CD4-positive, alpha-beta T cell (primary cell): ENCODE data around the gene NPPA. TPM values are rescaled to one million over a fixed set of nuclear protein-coding genes. Genes with fewer than 3 reads are reported as not detected.

Source experiments
- ATAC-seq: fragments of 200-7000 bp; cut with Tn5 transposase; one replicate; pipeline ENCODE4 v1.10.0; 2022; ENCODE audit warnings: mild to moderate bottlenecking; ENCODE audit not compliant: poor library complexity
- CTCF ChIA-PET: fragments of 350-600 bp; sonication (Branson Sonifier 250); formaldehyde crosslinking; loops from one replicate; lab custom pipeline; 2021; ENCODE audit warnings: antibody characterized with exemption, inconsistent platforms; lab: Charles Lee
- POLR2A ChIA-PET: fragments of 350-600 bp; sonication (Branson Sonifier 250); formaldehyde crosslinking; loops from one replicate; lab custom pipeline; 2021; ENCODE audit warnings: antibody characterized with exemption, inconsistent platforms; lab: Charles Lee
- DNase-seq, 14 experiments: peaks; one replicate each; pipeline ENCODE4 v3.0.0-alpha.2; 2013 to 2020; ENCODE audit warnings: mixed read lengths in 2 of 14
- H3K27ac ChIP-seq, 2 donors: one replicate each; pipeline versions ENCODE4 v1.5.1 to v1.7.0; 2013; ENCODE audit warnings: low read length in 2 of 2, low read depth in 1 of 2, mild to moderate bottlenecking in 1 of 2
- H3K27me3 ChIP-seq, 2 experiments: 1 replicate in 1 of 2; 2 replicates in 1 of 2; pipeline versions ENCODE4 v1.6.1 to v1.7.0; 2013; ENCODE audit warnings: low read length in 2 of 2, control low read depth in 1 of 2, mild to moderate bottlenecking in 1 of 2, moderate library complexity in 1 of 2; ENCODE audit not compliant: insufficient read depth in 2 of 2, control insufficient read depth in 1 of 2
- H3K36me3 ChIP-seq: one replicate; pipeline ENCODE4 v1.6.1; 2013; ENCODE audit warnings: low read length, control low read depth; ENCODE audit not compliant: insufficient read depth
- H3K4me1 ChIP-seq: one replicate; pipeline ENCODE4 v1.6.1; 2013; ENCODE audit warnings: low read length, control low read depth; ENCODE audit not compliant: insufficient read depth
- H3K4me3 ChIP-seq: one replicate; pipeline ENCODE4 v1.5.1; 2013; ENCODE audit warnings: mild to moderate bottlenecking, low read length, moderate library complexity
- H3K9me3 ChIP-seq, 2 experiments: 1 replicate in 1 of 2; 2 replicates in 1 of 2; pipeline versions ENCODE4 v1.6.1 to v1.7.0; 2013; ENCODE audit warnings: low read length in 2 of 2, mild to moderate bottlenecking in 2 of 2, control low read depth in 1 of 2, moderate library complexity in 1 of 2; ENCODE audit not compliant: control insufficient read depth in 1 of 2, insufficient read depth in 1 of 2
- H3K27ac Mint-ChIP-seq: one replicate; pipeline ENCODE4 v1.8.0; 2020; ENCODE audit warnings: mixed read lengths
- H3K27me3 Mint-ChIP-seq: one replicate; pipeline ENCODE4 v1.8.0; 2021; ENCODE audit warnings: mixed read lengths
- H3K36me3 Mint-ChIP-seq: one replicate; pipeline ENCODE4 v1.8.0; 2021; ENCODE audit warnings: low read depth, mixed read lengths
- H3K4me1 Mint-ChIP-seq: one replicate; pipeline ENCODE4 v1.8.0; 2021; ENCODE audit warnings: low read depth, mixed read lengths
- H3K4me3 Mint-ChIP-seq: one replicate; pipeline ENCODE4 v1.8.0; 2020; ENCODE audit warnings: mild to moderate bottlenecking, mixed read lengths
- H3K9me3 Mint-ChIP-seq: one replicate; pipeline ENCODE4 v1.8.0; 2020; ENCODE audit warnings: mixed read lengths
- intact Hi-C, 2 experiments: fragments of 100-400 bp; cut with DNase I in 1 of 2; cut with micrococcal nuclease in 1 of 2; formaldehyde crosslinking; loops; one replicate each; pipeline versions ENCODE4 v1.15.1 to v1.9.0; 2023 to 2025; cut with DNase I, micrococcal nuclease
- total RNA-seq, 174 experiments: library from RNA in 2 of 174; stranded (reverse) in 2 of 174; gene quantifications; one replicate each; pipeline ENCODE4 v1.2.3 and lab custom pipeline; 2021 to 2026
- TF ChIP-seq, protein P1 (sequence below): fragments of 200-600 bp; IDR thresholded peaks from one replicate; pipeline ENCODE4 v1.8.0; 2022; ENCODE audit warnings: antibody characterized with exemption, mild to moderate bottlenecking

Gene NPPA
- total RNA-seq, 2 experiments from 2014 or later, result not detected

DNA sequence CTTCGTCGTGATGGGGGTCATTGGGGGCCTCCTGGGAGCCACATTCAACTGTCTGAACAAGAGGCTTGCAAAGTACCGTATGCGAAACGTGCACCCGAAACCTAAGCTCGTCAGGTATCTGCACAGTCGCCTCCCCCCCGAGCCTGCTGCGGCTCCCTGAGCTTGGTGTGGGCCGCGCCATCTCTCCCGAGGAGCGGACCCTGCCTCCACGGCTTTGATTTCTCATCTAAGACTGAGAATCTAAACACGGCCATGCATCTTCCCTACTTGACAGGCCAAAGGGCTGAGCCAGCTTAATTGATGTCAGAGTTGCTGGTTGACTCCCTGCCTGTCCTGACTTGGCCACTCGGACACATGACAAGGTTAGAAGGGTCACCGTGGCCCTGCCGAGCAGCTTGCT, 19.1 kb downstream of the NPPA start:
- Histone ChIP-seq H3K27me3 (no peaks in the 10 kb centered on the region), H3K4me1 (no peaks in the 10 kb centered on the region), H3K36me3 (peaks cover 50% of the 10 kb centered on the region), H3K4me3 (no peak overlapping the region), H3K27ac (no peak overlapping the region), H3K9me3 (no peaks in the 10 kb centered on the region)
- Mint-ChIP-seq H3K36me3 (peaks cover 69% of the 10 kb centered on the region), H3K9me3 (no peaks in the 10 kb centered on the region), H3K4me3 (no peak overlapping the region), H3K4me1 (no peaks in the 10 kb centered on the region), H3K27ac (no peak overlapping the region), H3K27me3 (no peaks in the 10 kb centered on the region)
- intact Hi-C loops, result no loop called here
- DNase-seq, result no peak
- CTCF ChIA-PET, result interaction anchor here (1.3 kb wide), 1 partner anchor 79 kb away, joined by 3 read pairs; no protein-coding TSS in a partner anchor
- POLR2A ChIA-PET, result no interaction called here
- TF ChIP-seq, protein P1, sequence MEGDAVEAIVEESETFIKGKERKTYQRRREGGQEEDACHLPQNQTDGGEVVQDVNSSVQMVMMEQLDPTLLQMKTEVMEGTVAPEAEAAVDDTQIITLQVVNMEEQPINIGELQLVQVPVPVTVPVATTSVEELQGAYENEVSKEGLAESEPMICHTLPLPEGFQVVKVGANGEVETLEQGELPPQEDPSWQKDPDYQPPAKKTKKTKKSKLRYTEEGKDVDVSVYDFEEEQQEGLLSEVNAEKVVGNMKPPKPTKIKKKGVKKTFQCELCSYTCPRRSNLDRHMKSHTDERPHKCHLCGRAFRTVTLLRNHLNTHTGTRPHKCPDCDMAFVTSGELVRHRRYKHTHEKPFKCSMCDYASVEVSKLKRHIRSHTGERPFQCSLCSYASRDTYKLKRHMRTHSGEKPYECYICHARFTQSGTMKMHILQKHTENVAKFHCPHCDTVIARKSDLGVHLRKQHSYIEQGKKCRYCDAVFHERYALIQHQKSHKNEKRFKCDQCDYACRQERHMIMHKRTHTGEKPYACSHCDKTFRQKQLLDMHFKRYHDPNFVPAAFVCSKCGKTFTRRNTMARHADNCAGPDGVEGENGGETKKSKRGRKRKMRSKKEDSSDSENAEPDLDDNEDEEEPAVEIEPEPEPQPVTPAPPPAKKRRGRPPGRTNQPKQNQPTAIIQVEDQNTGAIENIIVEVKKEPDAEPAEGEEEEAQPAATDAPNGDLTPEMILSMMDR, result no peak
- ATAC-seq, result no peak

DNA sequence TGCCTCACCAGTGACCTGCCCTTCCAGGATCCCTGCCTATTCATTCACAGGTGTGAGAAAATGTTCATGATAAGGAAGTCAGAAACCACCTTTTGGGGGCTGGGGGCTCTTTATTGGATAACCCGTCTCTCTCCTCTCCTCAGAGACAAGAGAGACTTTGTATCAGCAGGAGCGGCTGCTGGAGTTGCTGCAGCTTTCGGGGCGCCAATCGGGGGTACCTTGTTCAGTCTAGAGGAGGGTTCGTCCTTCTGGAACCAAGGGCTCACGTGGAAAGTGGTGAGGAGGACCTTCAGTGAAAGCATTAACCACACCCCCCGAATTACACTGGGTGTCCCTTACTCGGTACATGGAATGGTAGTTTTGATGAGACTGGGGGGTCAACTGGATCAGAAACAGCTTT, 20.6 kb downstream of the NPPA start:
- H3K36me3 Mint-ChIP-seq, result peaks cover 59% of the 10 kb centered on the region

DNA sequence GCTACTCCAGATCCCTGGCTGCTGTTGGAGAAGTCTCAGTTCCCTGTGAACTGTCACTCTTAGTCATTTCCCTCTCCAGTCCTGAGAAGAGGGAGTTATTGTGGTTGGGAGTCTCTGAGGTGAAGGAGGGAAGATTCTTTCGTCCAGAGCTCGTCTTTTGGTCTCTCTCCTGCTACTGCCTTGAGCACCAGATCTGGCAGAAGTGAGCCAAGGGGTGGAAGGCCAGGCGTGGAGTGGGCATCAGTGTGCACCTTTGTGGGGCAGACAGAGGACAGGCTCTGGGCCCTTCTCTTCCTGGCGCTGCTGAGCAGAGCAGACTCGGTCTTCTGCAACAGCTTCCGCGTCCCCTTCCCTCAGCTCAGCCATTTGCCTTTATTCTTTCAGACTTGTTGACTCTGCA, 22.5 kb downstream of the NPPA start:
- CTCF ChIA-PET, result no interaction called here
- Mint-ChIP-seq H3K4me3 (no peak overlapping the region), H3K9me3 (no peaks in the 10 kb centered on the region), H3K4me1 (no peaks in the 10 kb centered on the region), H3K27ac (no peak overlapping the region), H3K36me3 (peaks cover 65% of the 10 kb centered on the region), H3K27me3 (no peaks in the 10 kb centered on the region)
- no peaks in the 10 kb centered on the region for H3K27me3 ChIP-seq
- no peak overlapping the region for H3K4me3 ChIP-seq
- H3K27ac ChIP-seq, result no peak overlapping the region
- TF ChIP-seq, protein P1, result no peak
- no peaks in the 10 kb centered on the region for H3K4me1 ChIP-seq
- intact Hi-C loops, result no loop called here
- no peak for DNase-seq
- POLR2A ChIA-PET, result interaction anchor here (0.8 kb wide), 1 partner anchor 18 kb away, joined by 4 read pairs; no protein-coding TSS in a partner anchor
- ATAC-seq, result no peak
- H3K36me3 ChIP-seq, result peaks cover 57% of the 10 kb centered on the region
- H3K9me3 ChIP-seq, result no peaks in the 10 kb centered on the region

More for the DNA sequence above, 20.6 kb downstream of the NPPA start:
- TF ChIP-seq, protein P1, result no peak
- ATAC-seq, result no peak
- Mint-ChIP-seq H3K27me3 (no peaks in the 10 kb centered on the region), H3K4me3 (no peak overlapping the region), H3K4me1 (no peaks in the 10 kb centered on the region), H3K27ac (no peak overlapping the region), H3K9me3 (no peaks in the 10 kb centered on the region)
- no peak overlapping the region for H3K27ac ChIP-seq
- POLR2A ChIA-PET, result no interaction called here
- H3K4me1 ChIP-seq, result no peaks in the 10 kb centered on the region
- H3K27me3 ChIP-seq, result no peaks in the 10 kb centered on the region
- peaks cover 55% of the 10 kb centered on the region for H3K36me3 ChIP-seq
- H3K4me3 ChIP-seq, result no peak overlapping the region
- DNase-seq, result no peak
- intact Hi-C loops, result no loop called here
- CTCF ChIA-PET, result no interaction called here
- no peaks in the 10 kb centered on the region for H3K9me3 ChIP-seq
